ENCODE data around the gene TACC2.
"Not testable (repeated sequence)": the region's sequence is repeated elsewhere in the genome, so short reads cannot be mapped to it uniquely, and the experiment has no call there.

Gene TACC2

DNA sequence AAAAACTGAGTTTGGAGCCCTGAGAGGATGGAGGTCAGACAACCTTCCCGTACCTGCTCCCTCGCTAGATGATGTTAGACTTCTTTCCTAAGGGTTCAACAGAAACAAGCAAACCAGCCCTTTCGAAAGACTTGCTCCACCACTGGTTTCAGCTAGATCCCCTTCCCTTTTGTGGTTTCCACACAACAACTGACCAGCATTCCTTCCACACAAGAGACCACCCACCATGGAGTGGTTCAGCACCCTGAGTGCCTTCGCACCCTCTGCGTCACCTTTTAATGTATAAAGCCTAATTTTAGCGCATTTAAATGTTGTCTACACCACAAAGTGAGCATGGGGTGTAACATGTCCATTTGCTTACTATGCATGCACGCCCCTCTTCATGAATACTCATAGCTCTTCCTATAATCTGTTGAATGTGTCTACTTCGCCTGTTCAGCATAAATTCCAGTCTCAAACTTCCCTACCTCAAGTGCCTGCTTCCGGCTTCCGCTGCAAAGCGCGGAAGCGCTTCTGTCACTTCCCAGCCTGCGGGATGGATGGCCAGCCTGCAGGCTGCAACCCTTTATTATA is 69.0 kb downstream of the TACC2 start:
- TF ChIP-seq, protein P1, sequence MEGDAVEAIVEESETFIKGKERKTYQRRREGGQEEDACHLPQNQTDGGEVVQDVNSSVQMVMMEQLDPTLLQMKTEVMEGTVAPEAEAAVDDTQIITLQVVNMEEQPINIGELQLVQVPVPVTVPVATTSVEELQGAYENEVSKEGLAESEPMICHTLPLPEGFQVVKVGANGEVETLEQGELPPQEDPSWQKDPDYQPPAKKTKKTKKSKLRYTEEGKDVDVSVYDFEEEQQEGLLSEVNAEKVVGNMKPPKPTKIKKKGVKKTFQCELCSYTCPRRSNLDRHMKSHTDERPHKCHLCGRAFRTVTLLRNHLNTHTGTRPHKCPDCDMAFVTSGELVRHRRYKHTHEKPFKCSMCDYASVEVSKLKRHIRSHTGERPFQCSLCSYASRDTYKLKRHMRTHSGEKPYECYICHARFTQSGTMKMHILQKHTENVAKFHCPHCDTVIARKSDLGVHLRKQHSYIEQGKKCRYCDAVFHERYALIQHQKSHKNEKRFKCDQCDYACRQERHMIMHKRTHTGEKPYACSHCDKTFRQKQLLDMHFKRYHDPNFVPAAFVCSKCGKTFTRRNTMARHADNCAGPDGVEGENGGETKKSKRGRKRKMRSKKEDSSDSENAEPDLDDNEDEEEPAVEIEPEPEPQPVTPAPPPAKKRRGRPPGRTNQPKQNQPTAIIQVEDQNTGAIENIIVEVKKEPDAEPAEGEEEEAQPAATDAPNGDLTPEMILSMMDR (conservative IDR thresholded peaks at IDR 0.05; ENCODE audit: low read depth, low read length): no peak
- DNase-seq (ENCODE audit: low read depth): no peak
- H3K4me3 ChIP-seq (ENCODE audit: low read length): no peak overlapping the region

DNA sequence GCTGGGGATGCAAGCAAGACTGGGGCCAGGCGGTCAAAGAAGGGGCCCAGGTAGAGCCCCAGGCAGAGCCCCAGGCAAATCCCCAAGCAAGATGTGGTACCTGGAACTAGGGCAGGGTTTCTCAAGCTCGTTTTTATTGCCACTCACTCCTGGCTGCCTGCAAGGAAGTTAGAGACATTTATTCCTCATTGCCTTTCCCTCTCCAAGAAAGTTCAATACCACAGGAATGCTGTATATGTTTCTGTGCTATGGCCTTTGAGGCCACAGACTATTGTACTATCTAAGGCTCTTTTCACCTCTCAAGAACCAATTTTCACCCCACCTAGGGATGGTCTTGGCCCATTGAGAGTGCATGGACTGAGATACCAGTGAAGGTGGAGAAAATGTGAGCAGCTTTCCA is 71.3 kb downstream of the TACC2 start:
- DNase-seq (ENCODE audit: low read depth): no peak
- TF ChIP-seq, protein P1 (conservative IDR thresholded peaks at IDR 0.05; ENCODE audit: low read depth, low read length): no peak

DNA sequence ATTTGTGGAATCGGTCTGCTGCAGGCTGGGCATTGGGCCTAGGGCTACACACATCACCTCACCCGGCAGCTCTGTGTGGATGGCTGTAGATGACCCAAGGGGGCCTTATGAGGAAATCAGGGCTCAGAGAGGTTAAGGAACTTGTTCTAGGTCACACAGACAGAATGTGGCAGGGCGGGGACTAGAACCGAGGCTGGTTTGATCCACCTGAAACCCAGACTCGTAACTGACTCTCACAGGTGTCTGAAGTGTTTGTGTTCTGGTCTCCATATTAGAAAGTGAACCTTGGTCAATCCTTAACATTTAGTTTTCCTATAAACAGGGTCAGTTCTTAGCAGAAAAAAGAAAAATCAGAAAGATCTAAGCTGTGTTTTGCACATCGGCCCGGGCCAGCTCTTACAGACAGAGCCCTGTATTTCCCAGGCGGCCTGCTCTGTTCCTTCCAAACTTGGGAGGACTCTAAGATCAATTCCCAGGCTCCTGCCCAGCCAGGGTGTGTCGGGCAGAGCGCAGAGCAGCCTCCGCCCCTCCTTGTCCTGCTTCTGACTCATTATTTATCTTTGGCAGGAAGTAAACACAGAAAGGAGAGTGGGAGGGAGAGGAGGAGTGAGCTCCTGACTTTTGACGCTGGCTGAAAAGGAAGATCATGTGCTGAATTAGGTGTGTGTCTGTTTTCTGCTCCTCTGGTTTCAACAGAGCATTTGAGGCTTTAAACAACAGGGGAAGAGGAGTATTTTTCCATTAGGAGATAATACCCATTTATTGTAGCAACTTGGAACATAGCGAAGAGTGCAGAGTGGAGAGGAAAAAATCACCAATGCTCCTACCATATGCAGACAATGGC is 74.1 kb downstream of the TACC2 start:
- DNase-seq (ENCODE audit: low read depth): peak; percentile 80
- TF ChIP-seq, protein P1 (conservative IDR thresholded peaks at IDR 0.05; ENCODE audit: low read depth, low read length): no peak
- no peak overlapping the region for H3K4me3 ChIP-seq (ENCODE audit: low read length)

More for the DNA sequence above, 71.3 kb downstream of the TACC2 start:
- no peak overlapping the region for H3K4me3 ChIP-seq (ENCODE audit: low read length)

DNA sequence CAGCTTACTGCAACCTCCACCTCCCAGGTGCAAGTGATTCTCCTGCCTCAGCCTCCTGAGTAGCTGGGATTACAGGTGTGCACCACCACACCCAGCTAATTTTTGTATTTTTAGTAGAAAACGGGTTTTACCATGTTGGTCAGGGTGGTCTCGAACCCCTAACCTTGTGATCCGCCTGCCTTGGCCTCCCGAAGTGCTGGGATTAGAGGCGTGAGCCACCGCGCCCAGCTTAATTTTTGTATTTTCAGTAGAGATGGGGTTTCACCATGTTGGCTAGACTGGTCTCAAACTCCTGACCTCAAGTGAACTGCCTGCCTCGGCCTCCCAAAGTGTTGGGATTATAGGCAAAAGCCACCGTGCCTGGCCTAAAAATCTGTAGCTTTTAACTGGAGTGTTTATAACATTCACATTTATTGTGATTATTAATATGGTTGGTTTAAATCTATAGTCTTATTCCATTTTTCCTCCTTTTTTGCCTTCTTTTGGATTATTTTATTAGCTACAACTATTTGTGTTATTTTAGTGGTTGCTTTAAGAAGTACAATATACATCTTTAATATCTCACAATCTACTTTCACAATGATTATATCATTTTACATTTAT is 77.5 kb downstream of the TACC2 start:
- DNase-seq (ENCODE audit: low read depth): not testable (repeated sequence)

DNA sequence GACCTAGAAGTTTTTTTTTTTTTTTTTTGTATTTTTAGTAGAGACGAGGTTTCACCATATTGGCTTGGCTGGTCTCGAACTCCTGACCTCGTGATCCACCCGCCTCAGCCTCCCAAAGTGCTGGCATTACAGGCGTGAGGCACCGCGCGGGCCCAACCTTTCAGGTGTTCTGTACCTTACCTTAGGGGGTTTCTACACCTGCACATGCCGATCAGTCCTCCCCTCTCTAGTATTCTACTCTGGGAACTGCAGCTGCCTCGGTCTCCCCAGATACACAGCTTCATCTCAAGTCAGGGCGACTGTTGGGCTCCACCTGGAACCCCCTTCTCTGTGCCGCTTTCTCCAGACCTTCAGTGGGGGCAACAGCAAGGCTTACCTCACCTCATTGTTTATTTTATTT is 79.9 kb downstream of the TACC2 start:
- H3K4me3 ChIP-seq (ENCODE audit: low read length): no peak overlapping the region
- no peak for DNase-seq (ENCODE audit: low read depth)
- TF ChIP-seq, protein P1 (conservative IDR thresholded peaks at IDR 0.05; ENCODE audit: low read depth, low read length): no peak

More for the DNA sequence above, 77.5 kb downstream of the TACC2 start:
- not testable (repeated sequence) for H3K4me3 ChIP-seq (ENCODE audit: low read length)

DNA sequence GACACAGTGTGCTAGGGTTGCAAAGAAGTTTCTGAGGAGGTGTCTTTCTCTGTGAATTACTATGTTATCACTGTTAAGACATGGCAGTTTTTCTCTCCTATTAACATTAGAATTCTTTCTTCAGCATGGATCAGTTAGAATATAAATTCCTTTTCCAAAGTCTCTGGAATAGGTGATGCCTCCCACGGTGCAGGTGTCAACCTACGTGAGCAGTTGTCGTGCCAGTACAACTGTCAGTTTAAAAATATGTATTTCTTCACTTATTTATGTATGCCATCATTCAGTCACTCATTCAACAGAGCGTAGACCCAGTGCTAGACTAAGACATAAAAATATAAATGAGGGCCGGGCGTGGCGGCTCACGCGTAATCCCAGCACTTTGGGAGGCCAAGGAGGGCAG is 83.5 kb downstream of the TACC2 start:
- no peak overlapping the region for H3K4me3 ChIP-seq (ENCODE audit: low read length)
- no peak for DNase-seq (ENCODE audit: low read depth)
- TF ChIP-seq, protein P1 (conservative IDR thresholded peaks at IDR 0.05; ENCODE audit: low read depth, low read length): no peak

DNA sequence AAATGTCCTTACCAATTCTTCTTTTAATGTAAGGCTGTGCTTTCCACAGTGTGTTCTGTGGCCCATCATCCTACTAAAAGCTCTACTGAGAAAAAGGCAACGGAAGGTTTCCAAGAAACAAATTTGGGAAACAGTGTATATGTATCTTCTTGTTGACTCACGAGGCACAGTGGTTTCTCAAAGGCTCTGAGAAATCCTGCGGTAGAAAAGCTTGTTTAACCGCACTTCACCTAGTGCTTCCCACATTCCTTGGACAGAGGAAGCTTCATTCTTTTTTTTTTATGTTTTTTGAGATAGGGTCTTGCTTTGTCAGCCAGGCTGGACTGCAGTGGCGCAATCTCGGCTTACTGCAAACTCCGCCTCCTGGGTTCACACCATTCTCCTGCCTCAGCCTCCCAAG is 84.5 kb downstream of the TACC2 start:
- DNase-seq (ENCODE audit: low read depth): no peak
- TF ChIP-seq, protein P1 (conservative IDR thresholded peaks at IDR 0.05; ENCODE audit: low read depth, low read length): no peak
- H3K4me3 ChIP-seq (ENCODE audit: low read length): no peak overlapping the region

All from retinal pigment epithelial cell (primary cell).